MV-4-11 (cell line): ENCODE results near the gene ZGPAT.
"Not testable (repeated sequence)": the region's sequence is repeated elsewhere in the genome, so short reads cannot be mapped to it uniquely, and the experiment has no call there.

Experiments used
- DNase-seq: peaks from one replicate; lab custom pipeline; 2025; lab: John Stamatoyannopoulos, UW

ZGPAT gene, protein sequence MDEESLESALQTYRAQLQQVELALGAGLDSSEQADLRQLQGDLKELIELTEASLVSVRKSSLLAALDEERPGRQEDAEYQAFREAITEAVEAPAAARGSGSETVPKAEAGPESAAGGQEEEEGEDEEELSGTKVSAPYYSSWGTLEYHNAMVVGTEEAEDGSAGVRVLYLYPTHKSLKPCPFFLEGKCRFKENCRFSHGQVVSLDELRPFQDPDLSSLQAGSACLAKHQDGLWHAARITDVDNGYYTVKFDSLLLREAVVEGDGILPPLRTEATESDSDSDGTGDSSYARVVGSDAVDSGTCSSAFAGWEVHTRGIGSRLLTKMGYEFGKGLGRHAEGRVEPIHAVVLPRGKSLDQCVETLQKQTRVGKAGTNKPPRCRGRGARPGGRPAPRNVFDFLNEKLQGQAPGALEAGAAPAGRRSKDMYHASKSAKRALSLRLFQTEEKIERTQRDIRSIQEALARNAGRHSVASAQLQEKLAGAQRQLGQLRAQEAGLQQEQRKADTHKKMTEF

DNA sequence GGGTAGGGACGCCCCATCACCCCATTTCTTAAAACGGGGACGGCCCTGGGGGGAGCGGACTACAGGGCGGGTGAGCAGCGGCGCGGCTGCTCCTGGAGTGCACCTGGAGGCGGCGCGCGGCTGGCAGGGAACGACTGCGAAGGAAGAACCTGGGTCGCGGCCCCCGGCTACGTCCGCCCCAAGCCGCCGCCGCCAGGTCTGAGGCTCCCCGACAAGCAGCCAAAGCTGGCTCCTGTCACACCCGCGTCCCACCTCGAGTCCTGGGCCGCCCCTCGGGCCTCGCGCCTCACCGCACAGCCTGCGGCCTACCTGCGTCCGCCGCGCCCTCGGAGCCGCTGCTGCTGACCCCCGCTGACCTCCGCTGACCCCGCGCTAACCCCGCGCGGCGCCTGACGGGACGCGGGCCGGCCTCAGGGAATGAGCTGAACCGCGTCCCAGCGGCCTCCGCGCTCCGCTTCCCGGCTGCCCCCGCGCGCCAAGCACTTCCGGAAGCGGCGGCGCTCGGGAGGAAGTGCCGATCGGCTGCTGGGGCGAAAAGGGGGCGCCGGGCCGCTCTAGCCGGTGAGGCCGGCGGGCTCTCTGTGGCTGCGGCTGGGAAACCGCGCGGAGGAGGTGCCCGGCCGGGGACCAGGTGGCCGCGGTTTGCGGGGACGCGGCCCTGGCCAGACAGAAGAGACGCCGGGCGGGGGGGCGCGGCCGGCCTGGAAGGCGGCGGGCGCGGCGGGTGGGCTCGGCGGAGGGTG, at the start of gene ZGPAT, which contains the start of gene ARFRP1:
TSS of gene ZGPAT (plus strand) at position 482 of the 743 bp plus-strand sequence. CDS start 542 bp downstream, outside the sequence.
TSS of gene ARFRP1 (minus strand) at position 419 of the 743 bp plus-strand sequence. CDS start 885 bp downstream, outside the sequence.
- peak; percentile 82 for DNase-seq

- DNase-seq, result peak; percentile 33
Observed at GRCh38 chr20:63658749-63659187, 49.1 kb upstream of the ZGPAT start.

GRCh38 chr20:63659370-63659769, 48.5 kb upstream of the ZGPAT start:
- no peak for DNase-seq

- not testable (repeated sequence) for DNase-seq
Observed at GRCh38 chr20:63660174-63660573, 47.7 kb upstream of the ZGPAT start.

DNA sequence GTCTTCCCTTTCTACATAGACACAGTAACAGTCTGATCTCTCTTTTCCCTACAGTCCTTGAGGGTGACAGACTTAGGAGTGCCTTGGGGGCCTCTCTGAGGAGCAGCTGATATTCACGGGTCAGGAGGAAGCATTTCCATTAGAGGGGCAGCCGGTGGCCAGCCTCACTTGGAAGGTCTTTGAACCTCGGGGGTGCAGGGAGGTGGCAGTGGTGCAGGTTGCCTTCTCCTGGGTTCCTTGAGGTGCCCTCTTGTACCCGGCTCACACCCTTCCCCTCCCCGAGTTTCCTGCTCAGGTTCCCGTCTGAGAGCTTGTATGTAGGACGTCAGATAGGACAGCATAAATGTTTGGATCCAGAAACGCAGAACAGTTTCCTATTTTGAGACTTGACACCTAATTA, 47.2 kb upstream of the ZGPAT start:
- DNase-seq, result no peak

- DNase-seq, result no peak
Observed at GRCh38 chr20:63661108-63661507, 46.7 kb upstream of the ZGPAT start.

DNA sequence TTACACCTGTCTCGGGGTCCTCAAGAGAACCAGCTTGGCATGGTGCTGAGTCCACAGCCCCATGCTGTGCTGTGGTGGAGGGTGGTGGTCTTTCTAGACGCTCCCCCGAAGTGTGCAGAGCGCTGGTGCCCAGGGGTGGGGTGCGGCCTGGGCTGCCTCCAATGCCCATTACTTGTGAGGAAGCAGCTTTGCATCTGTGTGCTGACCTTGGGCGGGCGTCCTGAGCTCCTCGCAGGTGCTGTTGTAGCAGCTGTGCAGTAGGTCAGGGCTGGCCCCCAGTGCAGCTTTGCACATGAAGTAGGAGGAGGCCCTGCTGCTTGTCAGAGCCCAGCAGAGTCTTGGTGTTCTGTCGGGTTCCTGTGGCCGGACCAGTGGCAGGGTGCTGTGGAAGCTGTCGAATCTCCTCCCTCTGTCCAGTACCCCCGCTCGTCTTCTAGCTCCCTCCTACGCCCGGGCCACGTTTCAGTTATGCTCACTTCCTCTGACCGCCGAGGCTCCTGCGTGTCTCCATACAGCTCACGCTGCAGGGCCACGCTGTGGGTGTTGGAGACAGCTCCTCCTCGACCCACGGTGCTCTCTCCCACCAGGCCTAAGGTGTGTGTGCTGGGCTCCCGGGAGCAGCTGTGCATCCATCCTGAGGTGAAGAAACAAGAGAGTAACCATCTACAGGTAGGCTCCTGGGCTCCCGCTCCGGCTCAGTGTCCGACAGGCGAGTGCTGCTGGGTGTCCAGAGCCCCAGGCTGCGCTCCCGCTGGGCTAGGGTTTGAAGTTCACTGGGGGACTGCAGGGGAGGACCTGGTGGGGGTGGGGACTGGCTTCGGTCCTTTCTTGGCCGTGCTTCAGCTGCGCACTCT, 45.7 kb upstream of the ZGPAT start:
- DNase-seq, result no peak

GRCh38 chr20:63662813-63663189, 45.0 kb upstream of the ZGPAT start:
- no peak for DNase-seq

DNA sequence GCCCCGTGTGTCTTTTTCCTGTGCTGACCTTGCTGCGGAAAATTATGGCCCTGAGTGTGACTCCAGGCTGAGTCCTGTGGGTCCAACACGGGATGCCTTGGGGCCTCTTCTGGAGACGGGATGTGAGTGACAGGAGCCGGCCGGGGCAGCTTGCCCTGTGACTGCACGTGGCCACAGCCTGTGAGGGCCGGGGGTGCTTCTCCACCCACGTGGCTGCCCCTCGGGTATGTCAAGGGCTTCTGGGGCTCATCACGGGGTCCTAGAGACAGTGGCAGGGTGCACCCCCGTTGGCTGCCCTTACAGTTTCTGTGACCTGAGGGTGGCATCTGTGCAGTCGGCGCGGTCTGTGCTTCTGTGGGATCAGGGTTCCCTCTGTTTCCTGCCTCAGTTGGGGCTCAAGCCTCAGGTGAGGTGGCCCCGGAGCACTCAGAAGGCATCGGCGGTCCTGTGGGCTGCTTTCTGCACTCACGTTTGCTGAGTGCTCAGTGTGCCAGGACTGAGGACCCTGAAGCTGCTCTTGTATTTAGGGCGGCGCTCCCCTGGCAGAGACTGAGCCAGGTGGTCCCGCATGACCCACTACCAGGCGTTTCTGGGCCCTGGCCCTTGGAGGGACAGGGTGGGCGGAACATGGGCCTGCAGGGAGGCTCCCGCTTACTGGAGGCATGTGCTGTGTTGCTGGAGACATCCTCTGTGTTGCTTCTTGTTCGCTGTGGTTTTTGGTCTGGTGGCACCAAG, 44.3 kb upstream of the ZGPAT start:
- DNase-seq, result no peak

- no peak for DNase-seq
Observed at GRCh38 chr20:63664143-63664851, 43.5 kb upstream of the ZGPAT start.

GRCh38 chr20:63664861-63665594, 42.8 kb upstream of the ZGPAT start:
- DNase-seq, result no peak

DNA sequence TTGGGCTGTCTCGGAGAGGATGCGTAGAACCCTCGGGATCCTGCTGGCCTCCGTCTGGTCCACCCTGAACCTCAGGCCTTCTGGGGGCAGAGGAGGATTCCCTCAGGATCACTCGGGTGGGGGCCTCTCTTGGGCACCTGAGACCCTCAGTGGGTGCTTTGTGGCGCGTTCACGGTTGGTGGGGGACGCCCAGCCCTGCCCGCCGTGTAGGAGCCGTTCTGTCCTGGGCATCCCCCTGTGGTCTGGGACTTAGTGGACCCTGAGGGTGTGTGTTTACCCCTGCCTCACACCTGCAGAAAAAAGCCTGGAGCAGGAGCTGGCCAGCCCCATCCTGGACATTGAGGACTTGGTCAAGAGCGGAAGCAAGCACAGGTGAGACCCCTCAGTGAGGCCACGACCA, 42.1 kb upstream of the ZGPAT start:
- DNase-seq, result no peak

DNA sequence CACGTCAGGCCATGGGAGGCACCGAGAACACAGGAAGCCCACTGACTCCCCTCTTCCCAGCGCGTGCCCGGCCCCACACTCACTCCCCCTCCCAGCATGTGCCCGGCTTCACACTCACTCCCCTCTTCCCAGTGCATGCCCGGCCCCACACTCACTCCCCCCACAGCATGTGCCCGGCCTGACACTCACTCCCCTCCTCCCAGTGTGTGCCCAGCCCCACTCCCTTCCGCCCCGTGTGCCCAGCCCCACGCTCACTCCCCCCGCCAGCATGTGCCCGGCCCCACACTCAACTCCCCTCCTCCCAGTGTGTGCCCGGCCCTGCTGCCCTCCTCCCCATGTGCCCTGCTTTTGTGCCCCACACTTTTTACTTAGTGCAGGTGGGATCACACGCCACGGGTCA, 40.0 kb upstream of the ZGPAT start:
- DNase-seq, result no peak

DNA sequence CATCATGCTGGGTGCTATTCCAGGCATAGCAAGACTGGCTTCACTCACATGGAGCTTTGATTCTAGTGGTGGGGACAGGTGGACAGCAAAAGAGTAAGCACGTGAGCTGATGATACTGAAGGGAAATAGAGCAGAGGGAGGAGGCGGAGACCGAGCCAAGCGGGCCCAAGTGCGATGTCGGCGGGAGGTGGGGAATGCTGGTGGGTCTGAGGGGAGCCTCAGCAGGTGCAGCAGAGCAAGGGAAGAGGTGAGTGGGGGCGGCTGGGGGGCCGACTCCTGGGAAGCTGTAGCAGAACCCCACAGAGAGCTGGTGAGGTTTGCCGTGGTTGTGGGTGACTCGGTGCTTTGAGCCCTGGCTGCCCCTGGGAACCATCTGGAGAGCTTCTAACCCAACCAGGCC, 39.5 kb upstream of the ZGPAT start:
- DNase-seq, result no peak

GRCh38 chr20:63671695-63672094, 36.1 kb upstream of the ZGPAT start:
- not testable (repeated sequence) for DNase-seq

DNA sequence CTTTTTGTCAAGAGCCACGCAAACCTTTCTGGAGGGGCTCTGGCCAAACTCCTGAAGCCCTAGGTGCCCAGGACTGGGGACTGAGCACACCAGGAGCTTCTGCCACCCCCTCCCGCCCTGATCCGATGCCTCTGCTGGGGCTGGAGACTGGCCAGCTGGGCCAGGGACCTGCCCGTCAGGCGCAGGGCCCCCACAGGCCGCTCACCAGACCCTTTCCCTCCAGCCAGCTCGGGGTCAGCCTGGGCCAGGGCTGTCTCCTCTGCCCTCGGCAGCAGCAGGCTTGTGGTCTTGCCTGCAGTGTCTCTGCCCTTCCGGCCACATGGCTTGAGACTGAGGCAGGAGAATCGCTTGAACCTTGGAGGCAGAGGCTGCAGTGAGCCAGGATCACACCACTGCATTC, 35.2 kb upstream of the ZGPAT start:
- no peak for DNase-seq

DNA sequence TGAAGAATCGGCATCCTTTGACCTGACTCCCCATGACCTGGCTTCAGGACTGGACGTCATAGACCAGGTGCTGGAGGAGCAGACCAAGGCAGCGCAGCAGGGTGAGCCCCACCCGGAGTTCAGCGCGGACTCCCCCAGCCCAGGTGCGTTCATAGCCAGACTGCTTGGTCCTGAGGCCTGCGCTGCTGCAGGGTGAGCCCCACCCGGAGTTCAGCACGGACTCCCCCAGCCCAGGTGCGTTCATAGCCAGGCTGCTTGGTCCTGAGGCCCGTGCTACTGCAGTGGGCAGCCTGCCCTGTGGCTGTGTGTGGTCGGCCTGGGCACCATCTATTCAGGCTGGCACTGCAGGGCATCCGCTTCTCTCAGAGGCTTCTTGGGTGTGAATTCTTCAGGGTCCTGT, 33.9 kb upstream of the ZGPAT start:
- no peak for DNase-seq

- DNase-seq, result no peak
Observed at GRCh38 chr20:63675681-63676368, 32.0 kb upstream of the ZGPAT start.

DNA sequence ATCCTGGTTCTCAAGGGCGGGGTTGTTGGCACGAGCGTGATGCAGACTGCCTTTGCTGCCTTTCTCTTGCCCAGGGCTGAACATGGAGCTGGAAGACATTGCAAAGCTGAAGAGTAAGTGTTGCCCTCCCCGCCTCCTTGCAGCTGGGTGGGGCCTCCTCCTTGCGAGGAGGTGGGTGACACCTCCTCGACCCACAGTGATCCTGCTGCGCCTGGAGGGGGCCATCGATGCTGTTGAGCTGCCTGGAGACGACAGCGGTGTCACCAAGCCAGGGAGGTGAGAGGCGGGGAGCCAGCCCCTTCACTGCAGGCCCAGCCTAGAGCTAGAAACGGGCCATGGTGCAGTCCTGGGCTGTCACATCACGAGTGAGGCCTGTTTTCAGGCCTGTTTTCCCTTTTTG, 29.8 kb upstream of the ZGPAT start:
- DNase-seq, result no peak
